HS-5 (cell line): ENCODE measurements around the gene PRR15.

ENCODE experiments used
- DNase-seq: peaks from one replicate; pipeline ENCODE4 v3.0.0-alpha.2; 2012; ENCODE audit warnings: low read depth

The PRR15 gene

GRCh38 chr7:29609162-29610037 lies 45.8 kb downstream of the PRR15 start:
- DNase-seq, result peak; percentile 73

GRCh38 chr7:29610086-29610485 lies 46.5 kb downstream of the PRR15 start:
- no peak for DNase-seq

- no peak for DNase-seq
Measured at GRCh38 chr7:29611941-29612544, 48.4 kb downstream of the PRR15 start.

- no peak for DNase-seq
Measured at GRCh38 chr7:29612596-29612995, 49.0 kb downstream of the PRR15 start.

GRCh38 chr7:29613100-29613499 lies 49.5 kb downstream of the PRR15 start:
- no peak for DNase-seq

- DNase-seq, result no peak
Measured at GRCh38 chr7:29614229-29614628, 50.6 kb downstream of the PRR15 start.
